ENCODE measurements around the gene C15orf40.

Gene C15orf40

GRCh38 chr15:83030021-83030420 is 18.6 kb upstream of the C15orf40 start:
- H3K27ac ChIP-seq (ENCODE audit: low read length) = no peak overlapping the region
- H3K9me3 ChIP-seq (ENCODE audit: insufficient read depth, low read length) = no peaks in the 10 kb centered on the region
- H3K4me3 ChIP-seq (ENCODE audit: low read length) = no peak overlapping the region
- TF ChIP-seq CTCF (IDR thresholded peaks at IDR 0.05; ENCODE audit: low read depth, low read length) (no peak), EZH2phosphoT487 (IDR thresholded peaks at IDR 0.05; ENCODE audit: low read depth) (no peak)
- no peak overlapping the region for H3K4me2 ChIP-seq (ENCODE audit: low read length)
- no peaks in the 10 kb centered on the region for H3K4me1 ChIP-seq (ENCODE audit: low read length)
- peaks cover 41% of the 10 kb centered on the region for H3K36me3 ChIP-seq (replicated peaks; ENCODE audit: low read depth, low read length)
- H3K9ac ChIP-seq (ENCODE audit: low read length) = no peak overlapping the region
- no peaks in the 10 kb centered on the region for H3K27me3 ChIP-seq (ENCODE audit: low read depth, low read length)
- H2AFZ ChIP-seq (ENCODE audit: low read depth, low read length) = no peak overlapping the region
- peaks cover 4% of the 10 kb centered on the region; the same call in 1 of the 2 replicates for H4K20me1 ChIP-seq (ENCODE audit: insufficient read depth, low read length)
- peaks cover 73% of the 10 kb centered on the region for H3K79me2 ChIP-seq (ENCODE audit: low read length)

- Histone ChIP-seq H3K4me2 (ENCODE audit: low read length) (no peak overlapping the region), H3K4me3 (ENCODE audit: low read length) (no peak overlapping the region), H3K4me1 (ENCODE audit: low read length) (no peaks in the 10 kb centered on the region), H3K9ac (ENCODE audit: low read length) (no peak overlapping the region), H2AFZ (ENCODE audit: low read depth, low read length) (no peak overlapping the region), H3K9me3 (ENCODE audit: insufficient read depth, low read length) (no peaks in the 10 kb centered on the region), H3K36me3 (replicated peaks; ENCODE audit: low read depth, low read length) (peaks cover 33% of the 10 kb centered on the region), H3K27ac (ENCODE audit: low read length) (no peak overlapping the region), H3K79me2 (ENCODE audit: low read length) (peaks cover 9% of the 10 kb centered on the region; the same call in 1 of the 2 replicates), H3K27me3 (ENCODE audit: low read depth, low read length) (no peaks in the 10 kb centered on the region), H4K20me1 (ENCODE audit: insufficient read depth, low read length) (no peaks in the 10 kb centered on the region)
- TF ChIP-seq EZH2phosphoT487 (IDR thresholded peaks at IDR 0.05; ENCODE audit: low read depth) = no peak
These were observed 7.0 kb upstream of the C15orf40 start for GRCh38 chr15:83018436-83018835.

GRCh38 chr15:83016906-83017305 is 5.5 kb upstream of the C15orf40 start:
- Histone ChIP-seq H3K4me3 (ENCODE audit: low read length) (no peak overlapping the region), H3K9ac (ENCODE audit: low read length) (no peak overlapping the region), H3K27me3 (ENCODE audit: low read depth, low read length) (no peaks in the 10 kb centered on the region), H3K36me3 (replicated peaks; ENCODE audit: low read depth, low read length) (peaks cover 33% of the 10 kb centered on the region), H3K4me2 (ENCODE audit: low read length) (no peak overlapping the region), H3K4me1 (ENCODE audit: low read length) (peaks cover 10% of the 10 kb centered on the region), H3K9me3 (ENCODE audit: insufficient read depth, low read length) (no peaks in the 10 kb centered on the region), H3K79me2 (ENCODE audit: low read length) (peaks cover 17% of the 10 kb centered on the region), H3K27ac (ENCODE audit: low read length) (no peak overlapping the region), H4K20me1 (ENCODE audit: insufficient read depth, low read length) (no peaks in the 10 kb centered on the region), H2AFZ (ENCODE audit: low read depth, low read length) (no peak overlapping the region)
- TF ChIP-seq EZH2phosphoT487 (IDR thresholded peaks at IDR 0.05; ENCODE audit: low read depth) = no peak
- TF ChIP-seq CTCF (IDR thresholded peaks at IDR 0.05; ENCODE audit: low read depth, low read length) = no peak

- H3K9ac ChIP-seq (ENCODE audit: low read length) = no peak overlapping the region
- peaks cover 25% of the 10 kb centered on the region for H3K36me3 ChIP-seq (replicated peaks; ENCODE audit: low read depth, low read length)
- H3K9me3 ChIP-seq (ENCODE audit: insufficient read depth, low read length) = no peaks in the 10 kb centered on the region
- no peak overlapping the region for H2AFZ ChIP-seq (ENCODE audit: low read depth, low read length)
- H3K27me3 ChIP-seq (ENCODE audit: low read depth, low read length) = no peaks in the 10 kb centered on the region
- no peak overlapping the region for H3K4me3 ChIP-seq (ENCODE audit: low read length)
- peaks cover 16% of the 10 kb centered on the region for H3K4me1 ChIP-seq (ENCODE audit: low read length)
- H3K27ac ChIP-seq (ENCODE audit: low read length) = no peak overlapping the region
- TF ChIP-seq EZH2phosphoT487 (IDR thresholded peaks at IDR 0.05; ENCODE audit: low read depth) (no peak), CTCF (IDR thresholded peaks at IDR 0.05; ENCODE audit: low read depth, low read length) (no peak)
- peaks cover 27% of the 10 kb centered on the region for H3K79me2 ChIP-seq (ENCODE audit: low read length)
- H4K20me1 ChIP-seq (ENCODE audit: insufficient read depth, low read length) = peaks cover 3% of the 10 kb centered on the region; the same call in 1 of the 2 replicates
- H3K4me2 ChIP-seq (ENCODE audit: low read length) = no peak overlapping the region
These were observed 3.9 kb upstream of the C15orf40 start for GRCh38 chr15:83015361-83015760.
